HG02610 (cell line): ENCODE results near the gene MOB1A.
"Not testable (repeated sequence)": the region's sequence is repeated elsewhere in the genome, so short reads cannot be mapped to it uniquely, and the experiment has no call there.

Experiments used
- ATAC-seq: cut with Tn5 transposase; IDR thresholded peaks from one replicate; pipeline ENCODE4 v1.9.1; 2021; ENCODE audit warnings: mild to moderate bottlenecking, moderate library complexity; ENCODE audit not compliant: unreplicated experiment

MOB1A gene

GRCh38 chr2:74178211-74179062, at the start of gene MOB1A:
TSS of gene MOB1A (minus strand) at chr2:74178879. CDS start at chr2:74178674, 205 bp downstream.
- peak; percentile 86 for ATAC-seq

- ATAC-seq = no peak
Observed at GRCh38 chr2:74227646-74228045, 49.0 kb upstream of the MOB1A start.

DNA sequence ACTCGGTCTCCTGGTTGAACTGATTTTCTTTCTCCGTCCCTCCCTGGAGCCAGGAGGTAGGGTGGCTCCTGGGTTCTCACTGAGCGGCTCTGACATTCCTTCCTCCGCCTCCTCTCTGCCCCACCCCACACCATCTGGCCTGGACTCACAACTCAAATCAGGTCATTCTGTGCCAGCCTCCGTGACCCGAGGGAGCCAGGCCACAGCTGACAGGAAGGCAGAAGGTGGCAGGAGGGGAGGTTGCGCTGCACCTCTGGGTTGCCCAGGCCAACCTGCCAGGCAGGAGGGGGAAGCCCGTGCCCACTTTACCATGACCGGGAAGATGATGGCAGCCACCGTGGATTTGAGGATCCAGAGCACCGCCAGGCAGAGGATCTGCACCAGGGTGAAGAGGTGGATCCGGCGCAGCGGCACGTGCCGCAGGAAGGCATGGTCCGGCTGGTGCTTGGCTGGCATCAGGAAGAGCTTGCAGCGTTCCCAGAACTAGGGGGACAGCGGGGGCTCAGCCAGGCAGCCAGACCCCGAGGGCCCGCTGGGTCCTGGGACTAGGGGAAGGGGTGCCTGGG, 48.1 kb upstream of the MOB1A start:
- ATAC-seq = no peak

DNA sequence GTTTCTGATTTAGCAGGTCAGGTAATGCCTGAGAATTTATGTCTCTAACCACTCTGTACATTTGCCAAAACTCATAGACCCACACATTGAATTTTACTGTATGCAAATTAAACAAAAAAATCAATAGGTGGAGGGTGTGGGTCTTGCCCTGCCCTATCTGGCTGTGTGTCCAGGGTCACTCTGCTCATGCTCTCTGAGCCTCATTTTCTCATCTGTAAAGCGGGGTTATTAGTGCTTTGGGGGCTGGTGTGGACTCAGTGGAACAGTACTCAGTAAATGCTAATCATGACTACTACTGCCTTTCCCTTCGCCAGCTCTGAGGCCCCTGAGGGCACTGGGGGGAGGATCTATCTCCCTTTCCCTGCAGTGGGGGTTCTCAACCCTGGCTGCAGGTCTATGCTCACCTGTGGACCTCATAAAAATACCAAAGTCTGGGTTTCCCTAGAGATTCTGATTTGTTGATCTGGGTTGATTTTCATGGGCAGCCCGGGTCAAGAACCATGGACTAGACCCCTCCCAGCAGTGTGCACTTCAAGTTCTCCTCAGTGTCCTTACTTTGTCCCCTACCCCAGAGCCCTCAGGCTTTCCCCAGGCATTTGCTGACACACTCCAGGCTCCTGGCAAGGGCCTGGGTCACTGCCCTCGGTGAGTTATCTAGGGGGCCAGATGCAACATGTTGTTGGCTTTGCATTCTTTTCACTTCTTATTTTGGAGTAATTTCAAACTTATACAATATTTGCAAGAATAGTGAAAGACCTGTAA, 47.2 kb upstream of the MOB1A start:
- no peak for ATAC-seq

DNA sequence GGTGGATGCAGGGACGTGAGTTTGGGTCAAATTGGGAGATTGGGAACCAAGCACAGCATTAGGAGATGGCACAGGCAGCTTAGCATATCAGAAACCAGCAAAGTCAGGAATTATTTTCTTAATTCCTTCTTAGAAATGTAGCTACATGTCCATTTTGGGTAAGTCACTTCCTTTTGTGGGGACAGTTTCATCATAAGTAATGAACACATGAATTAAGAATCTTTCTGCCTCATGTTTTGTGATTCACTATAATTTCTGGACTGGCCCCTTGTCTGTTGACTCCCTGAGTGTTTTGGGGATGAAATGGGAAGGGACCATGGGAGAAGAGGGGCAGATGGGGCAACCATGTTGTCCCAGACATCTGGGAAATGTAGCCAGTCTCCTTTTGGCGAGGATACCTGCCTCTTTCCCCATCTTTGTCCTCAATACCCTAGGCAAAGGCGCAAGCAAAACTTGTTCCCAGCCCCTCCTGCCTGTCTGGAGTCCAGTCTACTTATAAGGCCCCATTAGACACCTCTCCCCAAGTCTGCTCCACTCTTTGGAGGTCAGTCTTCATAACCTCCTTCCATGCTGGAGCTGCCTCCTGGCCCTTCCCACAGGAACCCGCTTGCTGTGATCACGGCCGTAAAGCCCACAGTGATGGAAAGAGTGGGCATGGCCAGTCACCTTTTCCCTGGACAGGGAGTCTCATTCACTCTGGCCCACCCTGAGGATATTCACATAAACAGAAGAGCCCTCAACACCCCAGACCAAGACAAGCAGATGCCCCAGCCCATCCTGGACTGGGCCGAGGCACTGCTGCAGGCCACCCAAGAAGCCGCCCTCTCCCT, 45.5 kb upstream of the MOB1A start:
- ATAC-seq = no peak

- no peak for ATAC-seq
Observed at GRCh38 chr2:74222300-74222650, 43.6 kb upstream of the MOB1A start.

DNA sequence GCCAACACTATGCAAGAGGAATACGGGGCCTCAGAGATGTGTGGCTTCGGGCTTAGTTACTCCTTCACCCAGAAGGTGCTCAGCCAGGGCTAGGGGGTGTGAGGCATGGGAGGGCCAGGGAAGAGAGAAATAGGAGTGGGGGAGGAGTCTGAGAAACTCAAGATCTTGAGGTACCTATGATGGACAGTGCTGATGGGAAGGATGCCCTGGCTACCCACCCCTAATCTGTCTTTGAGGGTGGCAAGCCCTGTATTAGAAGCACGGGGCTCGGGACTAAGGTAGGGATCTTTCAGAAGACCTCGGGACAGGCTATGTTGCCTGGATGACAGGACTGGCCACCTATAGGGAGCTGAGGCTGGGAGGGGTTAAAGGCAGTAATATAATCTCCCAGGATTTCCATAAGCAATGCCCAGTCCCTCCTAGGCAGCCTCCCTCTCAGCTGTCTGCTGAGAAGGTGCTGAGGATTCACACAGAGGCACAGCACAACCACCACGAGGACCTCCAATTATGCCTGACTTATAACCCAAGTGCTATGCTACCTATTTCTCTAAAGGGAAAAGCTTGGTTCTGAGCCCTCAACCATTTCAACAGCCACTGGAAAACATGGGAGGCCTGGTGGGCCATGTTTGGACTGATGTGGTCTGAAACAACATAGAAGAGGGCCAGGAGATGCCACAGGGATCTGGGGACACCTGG, 43.1 kb upstream of the MOB1A start:
- ATAC-seq = no peak

GRCh38 chr2:74221091-74221490, 42.4 kb upstream of the MOB1A start:
- ATAC-seq = no peak

DNA sequence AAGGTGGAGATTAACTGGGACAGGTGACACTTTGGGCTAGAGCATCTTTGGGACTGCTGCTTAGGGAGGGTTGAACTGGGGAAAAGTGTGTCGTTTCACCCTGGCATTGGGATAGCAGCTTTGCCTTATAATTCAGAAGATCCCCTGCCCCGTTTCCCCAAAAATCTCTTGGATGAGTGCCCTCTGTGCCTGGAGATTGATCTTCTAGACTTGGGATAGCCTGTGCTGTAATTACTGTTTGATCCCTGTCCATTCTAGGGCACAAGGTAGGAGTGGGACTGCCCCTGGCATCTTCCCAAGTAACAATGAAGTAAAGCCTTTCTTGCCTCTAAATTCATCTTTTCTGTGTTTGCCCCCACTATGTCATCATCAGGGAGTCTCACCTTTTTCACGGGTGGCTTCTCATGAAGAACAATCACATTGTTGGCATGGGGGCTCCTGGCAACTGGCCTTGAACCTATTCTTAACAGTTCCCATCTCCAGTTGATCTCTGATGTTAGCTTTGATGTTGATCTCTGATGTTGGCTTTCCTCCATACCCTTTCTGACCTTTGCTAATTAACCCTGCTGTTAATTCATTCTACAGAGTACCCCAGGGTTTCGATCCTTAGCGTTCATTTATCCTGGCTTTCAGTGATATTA, 41.3 kb upstream of the MOB1A start:
- ATAC-seq = no peak

- no peak for ATAC-seq
Observed at GRCh38 chr2:74216642-74217041, 38.0 kb upstream of the MOB1A start.

DNA sequence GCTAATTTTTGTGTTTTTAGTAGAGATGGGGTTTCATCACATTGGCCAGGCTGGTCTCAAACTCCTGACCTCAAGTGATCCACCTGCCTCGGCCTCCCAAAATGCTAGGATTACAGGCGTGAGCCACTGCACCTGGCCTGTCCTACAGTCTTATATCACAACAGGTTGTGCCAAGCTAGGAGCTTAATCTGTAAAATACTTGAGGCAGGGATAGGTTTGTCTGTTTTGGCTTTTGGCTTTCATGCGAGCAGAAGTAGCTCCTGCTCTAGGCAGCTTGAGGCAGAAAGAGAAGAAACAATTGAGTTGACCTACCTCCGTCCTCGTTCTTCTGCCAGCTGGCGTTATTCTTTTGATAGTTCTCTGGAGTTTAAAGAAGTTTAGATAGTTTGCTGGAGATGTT, 37.1 kb upstream of the MOB1A start:
- ATAC-seq = not testable (repeated sequence)

DNA sequence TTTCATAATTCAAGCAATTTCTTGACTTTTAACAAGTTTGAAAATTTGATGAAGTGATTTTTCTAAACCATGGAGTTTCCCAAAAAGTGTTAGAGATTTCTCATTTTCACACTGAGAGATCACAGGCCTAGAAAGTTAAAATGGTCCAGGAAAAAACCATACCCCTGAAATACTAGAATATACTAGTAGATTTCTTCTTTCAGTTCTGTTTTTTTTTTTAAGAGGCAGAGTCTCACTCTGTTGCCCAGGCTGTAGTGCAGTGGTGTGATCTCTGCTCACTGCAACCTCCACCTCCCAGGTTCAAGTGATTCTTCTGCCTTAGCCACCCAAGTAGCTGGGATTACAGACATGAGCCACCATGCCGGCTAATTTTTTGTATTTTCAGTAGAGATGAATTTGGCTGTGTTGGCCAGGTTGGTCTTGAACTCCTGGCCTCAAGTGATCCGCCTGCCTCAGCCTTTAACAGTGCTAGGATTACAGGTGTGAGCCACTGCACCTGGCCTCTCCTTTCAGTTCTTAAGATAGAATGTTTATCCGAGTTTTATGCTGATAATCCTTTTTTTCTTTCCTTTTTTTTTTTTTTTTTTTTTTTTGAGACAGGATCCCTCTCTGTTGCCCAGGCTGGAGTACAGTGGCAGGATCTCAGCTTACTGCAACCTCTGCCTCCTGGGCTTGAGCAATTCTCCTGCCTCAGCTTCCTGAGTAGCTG, 34.2 kb upstream of the MOB1A start:
- no peak for ATAC-seq

DNA sequence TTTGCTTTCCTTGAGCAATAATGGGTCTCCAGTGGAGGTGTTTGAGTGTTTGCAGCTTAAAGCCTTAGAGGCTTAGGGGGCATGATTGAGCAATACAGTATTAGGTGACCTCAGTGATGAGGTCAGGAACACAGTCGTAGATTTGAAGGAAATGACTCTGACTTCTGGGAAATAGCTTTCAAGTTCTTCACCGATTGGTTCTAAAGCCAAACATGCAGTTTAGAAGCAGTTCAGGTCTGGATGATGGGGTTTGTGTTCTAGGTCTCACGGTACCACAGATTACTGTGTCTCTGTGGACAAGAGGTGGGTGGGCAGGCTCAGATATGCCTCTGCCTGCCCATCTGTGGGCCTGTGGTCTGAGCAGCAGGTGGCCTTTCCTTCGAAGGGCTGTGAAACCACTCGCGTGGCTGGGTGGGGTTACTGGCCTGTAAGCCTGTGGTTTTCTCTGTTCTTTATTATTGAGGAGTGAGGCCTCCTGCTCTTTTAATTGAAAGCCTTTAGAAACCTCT, 27.6 kb upstream of the MOB1A start:
- ATAC-seq = peak; percentile 73

- ATAC-seq = no peak
Observed at GRCh38 chr2:74205596-74205995, 26.9 kb upstream of the MOB1A start.

DNA sequence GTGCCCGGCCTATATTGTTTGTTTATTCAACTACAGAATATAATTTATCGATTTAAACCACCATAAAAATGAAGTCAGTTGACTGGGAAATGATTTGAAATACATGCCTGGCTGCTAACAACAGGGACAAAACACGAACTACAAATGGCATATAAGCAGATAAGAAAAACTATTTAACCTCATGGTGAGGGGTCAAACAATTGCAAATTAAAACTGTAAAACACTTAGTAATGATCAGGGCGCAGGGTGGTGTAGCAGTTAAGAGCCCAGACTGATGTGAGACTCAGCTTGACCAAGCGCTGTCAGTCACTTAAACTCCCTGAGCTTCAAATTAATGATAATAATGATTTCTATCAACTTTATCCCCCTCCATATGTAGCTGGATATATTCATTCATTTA, 26.4 kb upstream of the MOB1A start:
- ATAC-seq = no peak

GRCh38 chr2:74204436-74204835, 25.8 kb upstream of the MOB1A start:
- no peak for ATAC-seq

GRCh38 chr2:74201596-74201995, 22.9 kb upstream of the MOB1A start:
- ATAC-seq = no peak

- ATAC-seq = no peak
Observed at GRCh38 chr2:74201196-74201595, 22.5 kb upstream of the MOB1A start.

DNA sequence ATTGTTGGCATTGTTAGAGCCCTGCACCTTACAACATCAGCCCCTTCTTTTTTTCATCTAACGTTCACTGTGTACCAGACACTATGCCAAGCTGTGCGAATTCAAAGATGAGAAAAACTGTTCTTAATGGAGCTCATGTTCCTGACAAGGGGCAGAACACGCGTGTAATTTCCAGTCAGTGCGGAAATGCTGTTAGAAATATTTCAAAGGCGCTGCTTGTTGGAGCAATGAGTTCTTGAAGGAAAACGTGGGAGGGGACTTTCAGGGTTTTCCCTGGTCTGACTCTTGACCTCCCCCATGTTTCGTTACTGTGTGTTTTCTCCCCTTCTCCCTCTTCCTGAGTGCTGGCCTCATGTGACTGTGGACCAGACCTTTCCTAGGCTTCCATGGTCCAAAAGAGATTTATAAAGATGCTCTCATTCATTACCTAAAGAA, 21.2 kb upstream of the MOB1A start:
- no peak for ATAC-seq
